Measurements from ENCODE around the gene CAPZB.

- no peak for TF ChIP-seq RARB (CRISPR knock-in tag; IDR thresholded peaks at IDR 0.05)
- no peak for TF ChIP-seq PATZ1 (CRISPR knock-in tag; IDR thresholded peaks at IDR 0.05; ENCODE audit: borderline replicate concordance)
- no peak for TF ChIP-seq POU6F1 (CRISPR knock-in tag; IDR thresholded peaks at IDR 0.05; ENCODE audit: borderline replicate concordance, low read depth)
- TF ChIP-seq ZNF565 (CRISPR knock-in tag; conservative IDR thresholded peaks at IDR 0.05; ENCODE audit: low read depth): no peak
- TF ChIP-seq ZNF8 (CRISPR knock-in tag; IDR thresholded peaks at IDR 0.05): no peak
- TF ChIP-seq CSRNP3 (CRISPR knock-in tag; IDR thresholded peaks at IDR 0.05): no peak
- TF ChIP-seq ZC3H10 (CRISPR knock-in tag; IDR thresholded peaks at IDR 0.05): no peak
- TF ChIP-seq TSHZ2 (CRISPR knock-in tag; IDR thresholded peaks at IDR 0.05): no peak
Measured at GRCh38 chr1:19321071-19321470, 164.3 kb downstream of the CAPZB start.

All from SK-N-SH treated with all-trans-retinoic acid at 6 μM for 48 hours (cell line).